ENCODE results near the gene EPPIN.

Gene EPPIN

GRCh38 chr20:45564760-45565276 lies 17.6 kb upstream of the EPPIN start:
- Histone ChIP-seq H3K36me3 (no peaks in the 10 kb centered on the region), H3K27me3 (ENCODE audit: insufficient read depth, low read depth, severe bottlenecking) (no peaks in the 10 kb centered on the region), H3K9me3 (ENCODE audit: severe bottlenecking) (no peaks in the 10 kb centered on the region), H3K4me3 (ENCODE audit: low read depth, low read length) (no peak overlapping the region), H3K27ac (no peak overlapping the region)
- no peak for TF ChIP-seq CTCF (IDR thresholded peaks at IDR 0.05; ENCODE audit: low read depth, low read length)
- no peak for DNase-seq

- no peak for TF ChIP-seq CTCF (IDR thresholded peaks at IDR 0.05; ENCODE audit: low read depth, low read length)
- no peaks in the 10 kb centered on the region for H3K36me3 ChIP-seq
- H3K4me3 ChIP-seq (ENCODE audit: low read depth, low read length): no peak overlapping the region
- no peaks in the 10 kb centered on the region for H3K27me3 ChIP-seq (ENCODE audit: insufficient read depth, low read depth, severe bottlenecking)
- H3K9me3 ChIP-seq (ENCODE audit: severe bottlenecking): peaks cover 3% of the 10 kb centered on the region
- H3K27ac ChIP-seq: no peak overlapping the region
- no peak for DNase-seq
These were observed 8.0 kb upstream of the EPPIN start for GRCh38 chr20:45555198-45555597.

DNA sequence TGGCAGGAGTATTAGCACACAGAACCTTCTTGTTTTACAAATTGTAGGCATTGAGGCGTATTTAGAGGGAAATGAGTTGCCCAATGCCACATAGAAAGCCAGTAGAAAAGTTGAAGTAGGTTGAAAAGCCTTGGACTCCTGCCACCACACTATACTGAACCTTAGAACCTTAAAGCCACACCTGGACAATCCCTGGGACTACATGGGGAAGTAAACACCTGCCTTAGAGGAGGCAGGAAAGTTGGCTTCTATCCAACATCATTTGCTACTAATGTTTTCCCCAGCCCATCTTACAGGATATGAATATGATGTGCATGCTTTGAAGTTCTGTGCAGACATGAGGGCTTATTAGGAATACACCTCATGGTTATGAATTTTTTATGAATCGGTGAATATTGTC lies 5.3 kb upstream of the EPPIN start:
- Histone ChIP-seq H3K36me3 (no peaks in the 10 kb centered on the region), H3K4me3 (ENCODE audit: low read depth, low read length) (no peak overlapping the region), H3K27ac (no peak overlapping the region), H3K27me3 (ENCODE audit: insufficient read depth, low read depth, severe bottlenecking) (peaks cover 3% of the 10 kb centered on the region), H3K9me3 (ENCODE audit: severe bottlenecking) (peaks cover 3% of the 10 kb centered on the region)
- no peak for DNase-seq
- no peak for TF ChIP-seq CTCF (IDR thresholded peaks at IDR 0.05; ENCODE audit: low read depth, low read length)

GRCh38 chr20:45550765-45551164 lies 3.6 kb upstream of the EPPIN start:
- no peak for TF ChIP-seq CTCF (IDR thresholded peaks at IDR 0.05; ENCODE audit: low read depth, low read length)
- Histone ChIP-seq H3K4me3 (ENCODE audit: low read depth, low read length) (no peak overlapping the region), H3K27me3 (ENCODE audit: insufficient read depth, low read depth, severe bottlenecking) (peaks cover 3% of the 10 kb centered on the region), H3K27ac (no peak overlapping the region), H3K36me3 (no peaks in the 10 kb centered on the region), H3K9me3 (ENCODE audit: severe bottlenecking) (peaks cover 3% of the 10 kb centered on the region)
- DNase-seq: no peak

DNA sequence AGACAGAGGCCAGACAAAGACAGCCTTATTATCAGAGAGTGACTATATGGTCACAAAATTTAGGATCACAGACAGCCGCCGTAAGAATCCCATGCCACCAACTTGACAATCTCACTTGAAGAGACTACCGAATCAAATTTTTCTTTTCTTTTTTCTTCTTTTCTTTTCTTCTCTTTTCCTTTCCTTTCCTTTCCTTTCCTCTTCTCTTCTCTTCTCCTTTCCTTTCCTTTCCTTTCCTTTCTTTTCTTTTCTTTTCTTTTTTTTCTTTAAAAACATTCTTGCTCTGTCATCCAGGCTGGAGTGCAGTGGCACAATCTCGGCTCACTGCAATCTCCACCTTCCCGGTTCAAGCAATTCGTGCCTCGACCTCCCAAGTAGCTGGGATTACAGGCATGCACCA lies 1.2 kb upstream of the EPPIN start:
- Histone ChIP-seq H3K27me3 (ENCODE audit: insufficient read depth, low read depth, severe bottlenecking) (peaks cover 3% of the 10 kb centered on the region), H3K27ac (no peak overlapping the region), H3K9me3 (ENCODE audit: severe bottlenecking) (peaks cover 3% of the 10 kb centered on the region), H3K4me3 (ENCODE audit: low read depth, low read length) (no peak overlapping the region), H3K36me3 (no peaks in the 10 kb centered on the region)
- TF ChIP-seq CTCF (IDR thresholded peaks at IDR 0.05; ENCODE audit: low read depth, low read length): no peak
- DNase-seq: no peak

- no peak overlapping the region for H3K4me3 ChIP-seq (ENCODE audit: low read depth, low read length)
- peaks cover 3% of the 10 kb centered on the region for H3K27me3 ChIP-seq (ENCODE audit: insufficient read depth, low read depth, severe bottlenecking)
- no peaks in the 10 kb centered on the region for H3K9me3 ChIP-seq (ENCODE audit: severe bottlenecking)
- TF ChIP-seq CTCF (IDR thresholded peaks at IDR 0.05; ENCODE audit: low read depth, low read length): peak; percentile 25; the same call in 1 of the 2 replicates
- no peaks in the 10 kb centered on the region for H3K36me3 ChIP-seq
- H3K27ac ChIP-seq: no peak overlapping the region
- no peak for DNase-seq
These were observed 1.3 kb downstream of the EPPIN start for GRCh38 chr20:45545754-45546453.
